GM21447 (cell line): ENCODE measurements around the gene UNK.
"Not testable (repeated sequence)": the region's sequence is repeated elsewhere in the genome, so short reads cannot be mapped to it uniquely, and the experiment has no call there.

Source experiments
- ATAC-seq: cut with Tn5 transposase; IDR thresholded peaks from one replicate; pipeline ENCODE4 v1.9.1; 2021; ENCODE audit not compliant: unreplicated experiment

UNK gene

DNA sequence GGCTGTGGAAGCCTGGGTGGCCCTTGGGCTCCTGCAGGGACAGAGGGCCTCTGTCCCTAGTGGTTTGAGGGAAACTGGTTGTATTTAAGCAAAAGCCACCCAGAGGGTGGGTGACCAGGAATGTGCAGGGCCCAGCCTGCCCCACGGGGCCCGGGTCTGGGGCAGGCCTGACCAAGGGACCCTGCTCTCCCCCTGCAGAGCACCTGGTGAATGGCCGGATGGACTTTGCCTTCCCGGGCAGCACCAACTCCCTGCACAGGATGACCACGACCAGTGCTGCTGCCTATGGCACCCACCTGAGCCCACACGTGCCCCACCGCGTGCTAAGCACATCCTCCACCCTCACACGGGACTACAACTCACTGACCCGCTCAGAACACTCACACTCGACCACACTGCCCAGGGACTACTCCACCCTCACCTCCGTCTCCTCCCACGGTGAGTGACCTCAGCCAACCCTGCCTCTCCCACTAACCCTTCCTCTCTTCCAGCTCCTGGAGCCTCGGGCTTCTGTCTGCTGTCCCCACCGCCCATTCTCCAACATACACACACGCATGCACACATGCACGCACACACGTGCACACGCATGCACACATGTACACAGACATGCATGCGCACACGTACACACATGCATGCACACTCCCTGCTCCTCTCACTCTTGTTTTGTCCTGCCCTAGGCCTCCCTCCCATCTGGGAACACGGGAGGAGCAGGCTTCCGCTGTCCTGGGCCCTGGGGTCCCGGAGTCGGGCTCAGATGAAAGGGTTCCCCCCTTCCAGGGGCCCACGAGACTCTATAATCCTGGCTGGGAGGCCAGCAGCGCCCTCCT, 30.0 kb upstream of the UNK start:
- ATAC-seq, result no peak

DNA sequence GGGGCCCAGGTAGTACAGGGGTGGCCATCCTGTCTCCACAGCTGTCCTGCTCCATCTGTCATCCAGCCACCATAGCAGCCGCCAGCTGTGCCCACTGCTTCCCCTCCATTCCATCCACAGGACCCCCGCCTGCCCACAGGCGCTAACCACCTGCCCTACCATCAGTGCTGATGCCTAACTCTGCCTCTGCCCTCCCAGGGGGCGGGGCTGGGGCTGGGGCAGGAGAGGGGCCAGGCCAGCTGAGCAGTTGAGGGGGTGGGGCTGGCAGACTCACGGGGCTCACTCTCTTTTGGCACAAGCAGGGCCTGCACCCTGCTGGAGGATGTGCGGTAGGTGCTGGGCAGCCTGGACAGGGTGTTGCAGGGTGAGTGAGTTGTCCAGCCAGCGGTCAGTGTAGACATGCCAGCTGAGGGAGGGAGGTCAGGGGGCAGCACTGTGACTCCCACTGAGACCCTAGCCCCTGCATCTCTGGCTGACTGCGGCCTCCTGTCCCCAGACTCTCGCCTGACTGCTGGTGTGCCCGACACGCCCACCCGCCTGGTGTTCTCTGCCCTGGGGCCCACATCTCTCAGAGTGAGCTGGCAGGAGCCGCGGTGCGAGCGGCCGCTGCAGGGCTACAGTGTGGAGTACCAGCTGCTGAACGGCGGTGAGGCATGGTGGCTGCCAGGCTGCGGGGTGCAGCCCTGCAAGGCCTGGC, 29.3 kb upstream of the UNK start:
- no peak for ATAC-seq

DNA sequence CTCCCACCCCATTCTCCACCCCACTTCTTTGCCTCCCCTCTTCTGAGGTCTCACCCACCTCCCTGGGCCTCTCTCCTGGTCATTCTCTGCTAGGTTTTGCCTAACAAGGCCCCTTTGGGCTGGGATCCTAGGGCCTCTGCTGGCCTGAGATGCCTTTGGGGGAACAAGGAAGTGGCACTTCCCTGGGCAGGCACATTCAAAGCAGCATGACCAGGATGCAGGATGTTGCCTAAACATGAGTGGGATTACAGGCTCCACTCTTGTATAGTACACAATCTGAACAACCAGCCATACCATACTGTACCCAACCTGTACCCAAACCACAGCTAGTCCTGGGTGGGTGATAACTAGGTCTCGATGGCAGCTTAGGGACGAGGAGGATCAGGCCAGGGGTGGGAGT, 28.6 kb upstream of the UNK start:
- no peak for ATAC-seq

DNA sequence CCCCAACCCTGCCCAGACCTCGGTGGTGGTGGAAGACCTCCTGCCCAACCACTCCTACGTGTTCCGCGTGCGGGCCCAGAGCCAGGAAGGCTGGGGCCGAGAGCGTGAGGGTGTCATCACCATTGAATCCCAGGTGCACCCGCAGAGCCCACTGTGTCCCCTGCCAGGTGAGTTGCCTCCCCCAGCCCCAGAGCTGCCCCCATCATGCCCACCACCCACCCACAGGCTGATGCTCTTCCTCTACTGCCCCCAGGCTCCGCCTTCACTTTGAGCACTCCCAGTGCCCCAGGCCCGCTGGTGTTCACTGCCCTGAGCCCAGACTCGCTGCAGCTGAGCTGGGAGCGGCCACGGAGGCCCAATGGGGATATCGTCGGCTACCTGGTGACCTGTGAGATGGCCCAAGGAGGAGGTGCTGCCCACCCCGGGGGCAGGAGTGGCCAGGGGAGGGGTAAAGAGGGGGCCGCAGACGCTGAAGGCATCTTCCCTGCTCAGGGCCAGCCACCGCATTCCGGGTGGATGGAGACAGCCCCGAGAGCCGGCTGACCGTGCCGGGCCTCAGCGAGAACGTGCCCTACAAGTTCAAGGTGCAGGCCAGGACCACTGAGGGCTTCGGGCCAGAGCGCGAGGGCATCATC, 28.0 kb upstream of the UNK start:
- no peak for ATAC-seq

DNA sequence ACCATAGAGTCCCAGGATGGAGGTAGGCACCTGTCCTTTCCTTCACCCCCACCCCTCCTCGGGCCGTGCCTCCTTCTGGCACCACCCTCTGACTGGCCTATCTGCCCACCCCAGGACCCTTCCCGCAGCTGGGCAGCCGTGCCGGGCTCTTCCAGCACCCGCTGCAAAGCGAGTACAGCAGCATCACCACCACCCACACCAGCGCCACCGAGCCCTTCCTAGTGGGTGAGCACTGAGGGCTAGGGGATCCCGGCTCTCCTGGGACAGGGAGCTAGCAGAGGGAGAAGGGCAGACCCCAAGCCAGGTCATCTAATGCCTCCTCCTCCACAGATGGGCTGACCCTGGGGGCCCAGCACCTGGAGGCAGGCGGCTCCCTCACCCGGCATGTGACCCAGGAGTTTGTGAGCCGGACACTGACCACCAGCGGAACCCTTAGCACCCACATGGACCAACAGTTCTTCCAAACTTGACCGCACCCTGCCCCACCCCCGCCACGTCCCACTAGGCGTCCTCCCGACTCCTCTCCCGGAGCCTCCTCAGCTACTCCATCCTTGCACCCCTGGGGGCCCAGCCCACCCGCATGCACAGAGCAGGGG, 27.4 kb upstream of the UNK start:
- no peak for ATAC-seq

DNA sequence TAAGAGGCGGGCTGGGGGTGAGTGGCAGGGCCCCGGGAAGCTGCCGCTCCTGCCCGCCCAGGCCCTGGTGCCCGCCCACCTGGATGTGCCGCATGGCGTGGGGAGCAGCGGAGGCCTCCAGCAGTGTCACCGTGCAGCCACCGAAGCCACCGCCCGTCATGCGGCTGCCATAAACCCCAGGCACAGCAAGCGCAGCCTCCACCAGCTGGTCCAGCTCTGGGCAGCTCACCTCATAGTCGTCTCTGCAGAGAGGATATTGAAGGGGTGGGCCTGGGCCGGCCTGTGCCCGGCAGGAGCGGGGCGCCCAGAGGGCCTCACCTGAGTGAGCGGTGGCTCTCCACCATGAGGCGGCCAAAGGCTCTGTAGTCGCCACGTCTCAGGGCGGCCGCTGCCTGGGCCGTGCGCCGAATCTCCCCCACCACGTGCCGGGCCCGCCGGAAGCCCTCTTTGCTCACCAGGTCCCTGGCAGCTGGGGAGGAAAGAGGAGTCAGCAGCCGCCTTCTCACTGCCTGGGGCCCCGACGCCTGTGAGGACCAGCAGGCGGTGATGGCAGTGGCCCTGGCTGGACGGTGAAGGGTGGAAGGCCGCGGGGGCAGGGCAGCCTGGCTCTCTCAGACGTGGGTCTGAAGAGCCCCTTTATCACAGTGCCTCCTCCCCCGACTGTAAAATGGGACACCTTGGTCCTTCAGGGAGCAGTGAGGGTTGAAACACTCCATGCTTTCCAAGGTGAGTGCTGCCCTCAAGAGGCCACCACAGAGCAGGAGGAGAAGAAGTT, 26.3 kb upstream of the UNK start:
- ATAC-seq, result no peak

DNA sequence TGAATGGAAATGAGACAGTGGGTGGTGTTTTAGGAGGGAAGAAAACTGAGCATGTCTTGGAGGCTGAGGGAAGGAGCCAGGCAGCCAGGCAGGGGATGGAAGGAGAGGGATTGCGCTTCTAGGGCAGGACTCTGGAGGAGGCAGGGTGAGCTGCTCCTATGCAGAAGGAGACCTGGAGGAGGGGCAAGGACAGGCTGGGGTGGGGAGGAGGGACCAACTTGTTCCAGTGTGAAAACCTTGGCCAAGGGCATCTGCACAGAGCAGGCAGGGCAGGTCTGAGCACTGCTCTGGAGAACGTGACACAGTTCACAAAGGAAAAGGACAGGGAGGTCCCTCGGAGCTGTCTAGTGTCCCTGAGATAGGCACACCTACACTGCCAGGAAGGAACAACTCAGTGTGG, 25.1 kb upstream of the UNK start:
- no peak for ATAC-seq

DNA sequence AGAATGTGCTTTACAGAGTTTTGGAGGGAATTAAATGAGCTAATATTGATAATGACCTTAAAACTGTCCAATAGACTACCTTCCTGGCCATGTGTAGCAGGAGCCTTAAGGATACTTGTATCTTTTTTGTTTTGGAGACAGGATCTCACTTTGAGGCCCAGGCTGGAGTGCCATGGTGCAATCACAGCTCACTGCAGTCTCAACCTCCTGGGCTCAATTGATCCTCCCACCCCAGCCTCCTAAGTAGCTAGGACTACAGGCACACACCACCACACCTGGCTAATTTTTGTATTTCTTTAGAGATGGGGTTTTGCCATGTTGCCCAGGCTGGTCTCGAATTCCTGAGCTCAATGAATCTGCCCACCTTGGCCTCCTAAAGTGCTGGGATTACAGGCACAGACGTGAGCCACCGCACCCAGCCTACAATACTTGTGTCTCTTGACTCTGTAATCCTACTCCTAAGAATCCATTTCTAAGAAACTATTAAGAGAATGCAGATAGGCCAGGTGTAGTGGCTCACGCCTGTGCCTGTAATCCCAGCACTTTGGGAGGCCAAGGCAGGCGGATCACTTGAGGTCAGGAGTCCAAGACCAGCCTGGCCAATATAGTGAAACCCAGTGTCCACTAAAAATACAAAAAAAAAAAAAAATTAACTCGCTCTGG, 24.5 kb upstream of the UNK start:
- ATAC-seq, result not testable (repeated sequence)

DNA sequence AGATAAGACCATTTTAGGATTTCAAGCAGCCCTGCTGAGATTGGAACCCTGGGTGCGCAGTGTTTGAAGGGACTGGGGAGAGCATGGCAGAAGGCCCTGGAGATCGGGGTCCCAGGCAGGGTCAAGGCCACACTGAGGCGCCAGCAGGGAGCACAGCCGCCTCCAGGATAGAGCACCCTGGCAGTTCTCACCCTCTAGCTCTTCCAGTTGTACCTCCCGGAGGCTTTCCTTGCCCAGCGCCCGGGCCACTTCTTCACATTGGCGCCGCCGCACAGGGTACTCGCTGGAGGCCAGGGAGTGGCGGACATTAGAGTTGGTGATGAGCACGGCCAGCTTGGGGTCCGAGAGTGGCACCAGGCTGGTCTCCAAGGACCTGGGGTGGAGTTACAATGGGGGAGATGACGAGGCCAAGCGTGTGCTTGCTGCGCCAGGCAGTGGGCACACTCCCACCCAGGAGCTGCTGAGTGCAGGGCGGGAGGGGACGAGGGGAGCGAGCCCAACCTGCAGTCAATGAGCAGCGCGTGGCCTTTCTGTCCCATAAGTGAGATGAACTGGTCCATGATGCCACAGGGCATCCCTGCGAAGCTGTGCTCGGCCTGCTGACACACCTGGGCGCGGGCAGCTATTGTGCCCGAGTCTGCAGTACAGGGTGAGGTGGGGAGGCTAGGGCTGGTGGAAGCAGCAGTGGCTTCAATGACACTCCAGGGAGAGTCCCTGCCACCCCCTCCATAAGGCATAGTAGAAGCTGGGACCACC, 21.9 kb upstream of the UNK start:
- ATAC-seq, result no peak

DNA sequence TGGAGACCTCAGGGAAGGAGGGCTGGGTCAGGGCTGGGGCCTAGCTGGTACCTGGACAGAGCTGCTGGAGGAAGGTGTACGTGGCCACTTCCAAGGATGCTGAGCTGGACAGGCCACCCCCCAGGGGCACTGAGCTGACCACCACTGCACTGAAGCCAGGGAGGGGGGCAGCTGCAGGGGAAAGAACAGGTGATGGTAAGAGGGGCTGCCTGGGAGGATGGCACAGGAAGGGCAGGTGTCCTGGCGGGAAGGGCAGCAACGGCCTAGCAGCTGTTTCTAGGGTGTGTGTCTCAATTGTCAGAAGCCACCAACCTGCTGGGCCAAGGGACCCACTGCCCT, 21.4 kb upstream of the UNK start:
- no peak for ATAC-seq

DNA sequence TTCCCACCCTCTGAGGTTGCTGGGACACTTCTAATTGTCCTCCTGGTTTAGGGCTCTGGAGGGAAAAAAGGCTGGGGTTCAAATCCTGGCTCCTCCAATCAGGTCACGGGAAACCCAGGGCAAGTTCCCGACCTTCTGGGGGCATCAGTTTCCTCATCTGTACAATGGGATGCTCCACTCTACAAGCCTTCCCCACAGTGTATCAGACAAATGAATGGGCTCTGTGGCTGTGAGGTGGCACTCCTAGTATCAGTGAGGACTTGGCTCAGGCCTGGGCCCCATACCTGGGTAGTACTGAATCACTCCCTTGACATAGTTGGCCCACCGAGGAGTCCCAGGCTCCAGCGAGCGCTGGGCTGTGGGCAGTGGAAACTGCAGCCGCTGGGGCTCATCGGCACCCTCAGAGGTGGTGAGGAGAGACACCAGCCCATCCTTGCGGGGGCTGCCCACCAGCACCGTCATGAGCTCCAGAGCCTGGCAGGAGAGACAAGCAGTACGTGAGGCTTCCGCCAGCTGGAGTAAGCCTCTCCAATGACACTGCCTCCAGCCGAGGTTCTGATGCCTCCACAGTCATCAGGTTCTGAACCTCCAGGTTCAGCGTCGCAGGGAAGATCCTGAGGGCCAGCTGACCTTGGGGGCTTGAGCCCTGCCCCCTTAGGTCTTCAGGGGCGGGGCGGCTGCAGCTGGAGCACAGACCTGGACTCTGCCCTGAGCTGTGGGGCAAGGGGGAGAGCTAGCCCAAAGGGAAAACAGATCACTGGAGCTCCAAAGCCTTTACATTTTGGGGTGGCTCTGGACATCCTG, 20.8 kb upstream of the UNK start:
- ATAC-seq, result no peak

DNA sequence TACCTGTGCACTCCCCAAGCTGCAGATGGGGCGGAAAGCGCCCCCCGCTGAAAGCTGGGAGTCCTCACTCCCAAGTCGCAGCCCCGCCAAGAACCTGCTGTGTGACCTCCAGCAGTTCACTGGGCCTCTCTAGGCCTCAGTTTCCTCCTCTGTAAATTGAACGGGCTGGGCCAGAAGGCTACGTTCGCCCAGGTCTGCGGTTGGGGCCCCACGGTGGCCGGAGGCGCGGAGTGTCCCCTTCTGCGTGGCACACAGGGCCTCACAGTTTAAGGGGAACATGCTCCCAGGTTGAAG, 20.2 kb upstream of the UNK start:
- ATAC-seq, result no peak

DNA sequence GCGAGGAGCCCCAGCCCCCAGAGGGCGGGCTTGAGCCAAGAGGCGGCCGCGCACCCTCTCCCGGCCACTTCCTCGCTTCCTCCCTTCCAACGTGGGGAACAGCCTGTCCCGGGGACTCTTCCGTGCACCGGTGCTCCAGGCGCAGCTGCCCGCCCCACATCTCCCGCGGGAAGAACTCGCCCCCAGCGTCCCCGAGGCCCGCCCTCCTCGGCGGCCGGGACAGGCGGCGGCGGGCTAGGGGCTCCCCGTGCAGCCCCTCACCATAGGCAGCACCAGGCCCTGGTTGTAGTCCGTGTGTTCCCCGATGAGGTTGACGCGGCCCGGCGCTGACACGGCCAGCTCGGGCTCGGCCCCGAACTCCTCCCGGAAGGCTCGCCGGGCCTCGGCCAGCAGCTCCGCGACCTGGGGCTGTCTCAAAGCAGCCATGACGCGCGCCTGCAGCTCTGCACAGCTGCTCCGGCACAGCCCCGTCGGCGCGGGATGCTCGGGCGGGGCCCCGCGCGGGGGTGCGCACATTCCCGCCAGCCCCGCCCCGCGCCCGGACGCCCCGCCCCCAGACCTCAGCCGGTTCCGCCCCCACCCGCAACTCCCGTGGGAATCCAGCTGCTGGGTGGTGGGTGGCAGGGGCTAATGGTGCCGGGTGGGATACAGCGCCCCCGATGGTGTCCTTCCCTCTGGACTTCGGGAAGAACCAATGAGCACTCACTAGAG, 19.7 kb upstream of the UNK start, which contains the start of gene GALK1:
Gene GALK1 (minus strand): TSS at position 482 of the 711 bp plus-strand sequence. CDS start 56 bp downstream, at position 426.
- ATAC-seq, result peak; percentile 76

DNA sequence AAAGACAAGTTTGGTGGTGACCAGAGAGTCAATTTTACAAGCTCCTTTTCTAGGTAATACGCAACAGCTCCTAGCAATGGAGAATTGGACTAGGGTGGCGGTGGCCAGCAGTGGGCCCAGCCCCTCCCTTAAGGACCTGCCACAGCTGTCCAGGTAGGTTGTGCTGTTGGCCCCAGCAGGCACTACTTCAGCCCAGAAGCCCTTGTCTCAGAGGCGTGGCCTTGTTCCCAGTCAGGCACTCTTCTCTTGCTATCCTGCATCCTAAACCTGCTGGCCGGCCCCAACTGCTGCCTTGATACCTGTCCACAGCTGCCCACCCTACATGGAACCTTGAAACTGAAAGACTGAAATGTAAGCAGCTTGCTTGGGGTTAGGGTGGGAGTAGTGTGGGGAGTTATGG, 18.6 kb upstream of the UNK start:
- no peak for ATAC-seq

DNA sequence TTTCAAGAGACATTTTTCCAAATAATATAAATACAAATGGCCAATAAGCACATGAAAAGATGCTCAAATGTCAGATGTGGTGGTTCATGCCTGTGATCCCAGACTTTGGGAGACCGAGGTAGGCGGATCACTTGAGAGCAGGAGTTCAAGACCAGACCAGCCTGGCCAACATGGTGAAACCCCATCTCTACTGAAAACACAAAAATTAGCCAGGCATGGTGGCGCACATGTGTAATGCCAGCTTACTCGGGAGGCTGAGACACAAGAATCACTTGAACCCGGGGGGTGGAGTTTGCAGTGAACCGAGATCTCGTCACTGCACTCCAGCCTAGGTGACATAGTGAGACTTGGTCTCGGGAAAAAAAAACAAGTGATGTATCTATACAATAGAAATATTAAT, 16.7 kb upstream of the UNK start:
- ATAC-seq, result no peak

DNA sequence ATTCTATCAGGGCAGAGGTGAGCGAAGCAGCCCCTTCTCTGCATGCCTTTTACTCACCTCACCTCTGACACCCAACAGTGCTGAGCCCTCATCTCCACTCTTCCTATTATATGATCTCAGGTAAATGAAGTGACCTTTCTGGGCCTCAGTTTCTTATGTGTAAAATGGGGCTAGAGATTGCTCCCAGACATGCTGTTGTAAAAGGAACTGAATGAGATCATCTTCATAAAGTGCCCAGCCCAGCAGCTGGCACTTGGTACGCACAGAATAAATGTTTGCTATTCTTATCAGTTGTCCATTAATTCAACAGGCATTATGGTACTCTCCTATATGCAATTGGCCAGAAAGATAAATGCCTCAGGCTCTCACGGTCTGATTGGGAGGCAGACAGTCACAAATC, 15.1 kb upstream of the UNK start:
- no peak for ATAC-seq

DNA sequence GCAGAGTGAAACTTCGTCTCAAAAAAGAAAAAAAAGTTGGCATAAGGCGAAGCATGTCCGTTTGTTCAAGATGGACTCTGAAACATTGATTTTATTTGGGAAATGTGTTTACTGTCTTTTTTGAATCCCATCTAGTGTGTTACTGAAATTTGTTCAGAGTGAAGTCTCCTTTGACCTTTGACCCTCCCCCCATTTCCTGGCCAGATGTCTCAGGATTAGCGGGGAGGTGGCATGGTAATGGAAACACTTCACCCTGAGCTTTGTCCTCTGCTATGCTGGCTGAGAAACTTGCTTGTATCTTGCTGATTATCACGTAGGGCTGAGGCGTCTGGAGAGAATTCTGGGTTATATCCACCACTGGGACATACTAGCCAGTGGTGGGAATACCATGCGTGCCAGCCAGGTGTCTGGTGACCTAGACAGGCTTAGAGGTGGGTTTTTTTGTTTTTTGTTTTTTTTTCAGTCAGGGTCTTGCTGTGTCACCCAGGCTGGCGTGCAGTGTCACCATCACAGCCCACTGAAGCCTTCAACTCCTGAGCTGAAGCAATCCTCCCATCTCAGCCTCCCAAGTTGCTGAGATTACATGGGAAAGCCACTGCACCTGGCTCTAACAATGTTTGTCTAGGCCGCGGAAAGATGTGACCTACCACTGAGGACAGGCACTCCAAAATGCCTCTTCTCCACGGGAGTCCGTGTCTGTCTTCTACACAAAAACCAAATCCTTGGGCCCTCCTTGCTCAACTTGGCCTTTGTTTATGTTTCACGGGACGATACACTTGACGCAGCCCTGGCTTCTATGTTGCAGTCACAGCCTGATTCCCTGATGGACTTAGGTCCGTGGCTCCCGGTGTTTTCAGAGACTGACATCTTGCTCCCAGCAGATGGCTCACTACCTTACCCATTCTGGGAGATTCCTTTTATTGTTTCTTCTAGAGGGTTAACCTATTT, 13.0 kb upstream of the UNK start:
- no peak for ATAC-seq
